GM21737 (cell line): ENCODE measurements around the gene RBM6.
"Not testable (repeated sequence)": the region's sequence is repeated elsewhere in the genome, so short reads cannot be mapped to it uniquely, and the experiment has no call there.

Experiments
- ATAC-seq: cut with Tn5 transposase; IDR thresholded peaks from one replicate; pipeline ENCODE4 v1.9.1; 2021; ENCODE audit warnings: mild to moderate bottlenecking, moderate library complexity; ENCODE audit not compliant: unreplicated experiment

Gene RBM6

DNA sequence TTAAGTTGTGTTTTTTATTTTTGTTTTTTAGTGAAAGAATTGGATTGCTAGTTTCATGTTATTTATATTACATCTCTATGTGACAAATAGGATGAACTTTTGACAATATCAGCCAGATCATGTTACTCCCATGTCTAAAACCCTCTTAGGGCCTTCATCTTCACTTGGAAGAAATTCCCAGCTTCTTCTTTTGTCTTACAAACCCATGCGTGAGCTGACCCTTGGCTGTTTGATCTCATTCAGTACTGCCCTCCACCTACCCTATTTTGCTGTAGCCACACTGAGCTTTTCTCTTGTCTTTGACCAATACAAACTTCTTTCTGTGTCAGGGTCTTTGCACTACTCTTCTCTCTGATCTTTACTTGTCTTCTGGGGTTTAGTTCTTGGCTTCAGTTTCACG is 37.0 kb downstream of the RBM6 start:
- ATAC-seq = no peak

DNA sequence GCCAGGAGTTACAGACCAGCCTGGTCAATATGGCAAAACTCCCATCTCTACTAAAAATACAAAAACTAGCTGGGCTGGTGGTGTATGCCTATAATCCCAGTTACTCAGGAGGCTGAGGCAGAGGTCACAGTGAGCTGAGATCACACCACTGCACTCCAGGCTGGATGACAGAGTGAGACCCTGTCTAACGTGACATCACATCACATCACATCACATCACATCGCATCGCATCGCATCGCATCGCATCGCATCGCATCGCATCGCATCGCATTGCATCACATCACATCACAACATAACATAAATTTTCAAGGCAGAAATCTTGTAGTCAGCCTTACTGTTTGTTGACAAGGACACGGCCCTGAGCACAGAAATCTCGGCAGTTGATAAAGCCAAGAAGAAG is 44.4 kb downstream of the RBM6 start:
- no peak for ATAC-seq

DNA sequence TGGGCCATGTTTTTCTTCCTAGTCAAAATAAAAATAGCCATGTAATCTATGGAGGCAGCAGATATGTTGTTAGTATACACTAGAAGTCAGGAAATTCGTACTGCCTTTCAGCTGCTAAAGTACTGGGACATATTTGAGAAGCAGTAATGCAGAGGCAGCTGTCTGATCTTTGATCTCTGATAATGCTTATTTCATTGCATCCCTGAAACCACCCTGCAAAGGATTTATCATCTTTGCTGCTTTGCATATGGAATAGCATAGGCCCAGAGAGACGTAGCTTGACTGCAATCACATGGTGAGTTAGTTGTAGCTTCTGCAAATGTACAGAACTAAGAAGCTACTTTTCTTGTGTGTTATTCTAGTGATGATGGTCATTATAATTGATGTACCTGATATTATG is 52.4 kb downstream of the RBM6 start:
- no peak for ATAC-seq

DNA sequence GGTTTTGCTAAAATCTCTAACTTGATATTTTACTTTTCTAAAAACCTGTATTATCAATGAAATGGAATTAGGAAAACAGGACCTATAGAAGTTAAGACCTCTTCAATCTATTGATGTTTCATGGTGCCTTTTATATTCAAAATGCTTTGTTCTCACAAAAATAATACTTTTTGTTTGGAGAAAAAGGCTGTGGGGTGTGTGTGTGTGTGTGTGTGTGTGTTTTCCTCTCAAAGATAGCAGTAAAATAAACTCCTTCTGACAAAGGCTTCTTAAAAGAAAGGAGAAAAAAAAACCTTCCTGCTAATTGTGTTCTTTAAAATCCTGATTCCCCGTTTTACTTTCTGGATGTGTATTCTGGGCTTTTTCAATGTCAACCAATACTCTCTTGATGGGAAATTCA is 54.5 kb downstream of the RBM6 start:
- ATAC-seq = no peak

DNA sequence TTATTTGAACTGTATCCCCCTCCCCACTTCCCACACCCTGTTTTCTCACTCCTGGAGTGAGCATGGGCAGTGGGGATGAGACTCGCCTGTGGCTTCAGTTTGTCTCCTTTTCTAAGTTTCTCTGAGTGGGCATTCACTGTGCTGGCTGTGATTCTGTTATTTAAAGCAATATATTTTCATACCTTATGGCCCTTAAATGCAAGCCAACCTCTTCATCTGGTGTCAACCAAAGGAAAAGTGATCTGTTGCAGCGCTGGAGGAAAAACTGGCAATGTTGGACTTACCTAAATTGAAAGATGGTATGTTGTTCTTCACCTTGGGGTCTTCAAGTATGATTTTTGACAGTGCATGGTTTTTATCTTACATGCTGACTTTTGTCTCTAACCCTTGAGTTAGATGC is 56.1 kb downstream of the RBM6 start:
- no peak for ATAC-seq

DNA sequence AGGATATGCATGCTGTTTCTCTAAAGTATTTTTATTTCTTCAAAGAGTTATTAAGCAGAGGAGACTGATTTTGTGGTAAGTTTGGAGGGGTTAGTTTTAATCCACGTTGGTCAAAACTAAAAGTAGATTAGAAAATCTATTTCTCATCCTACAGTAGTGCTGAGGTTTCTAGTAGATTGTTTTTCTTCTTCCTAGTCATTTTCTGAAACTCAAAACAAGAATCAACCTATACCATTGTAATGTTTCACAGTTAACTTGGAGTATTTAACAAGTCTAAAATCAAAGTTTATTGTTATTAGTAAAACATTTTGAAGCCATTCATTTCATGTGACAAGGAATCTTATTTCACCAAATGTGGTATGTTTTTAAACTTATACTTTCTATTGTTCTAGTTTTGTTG is 57.9 kb downstream of the RBM6 start:
- ATAC-seq = no peak

DNA sequence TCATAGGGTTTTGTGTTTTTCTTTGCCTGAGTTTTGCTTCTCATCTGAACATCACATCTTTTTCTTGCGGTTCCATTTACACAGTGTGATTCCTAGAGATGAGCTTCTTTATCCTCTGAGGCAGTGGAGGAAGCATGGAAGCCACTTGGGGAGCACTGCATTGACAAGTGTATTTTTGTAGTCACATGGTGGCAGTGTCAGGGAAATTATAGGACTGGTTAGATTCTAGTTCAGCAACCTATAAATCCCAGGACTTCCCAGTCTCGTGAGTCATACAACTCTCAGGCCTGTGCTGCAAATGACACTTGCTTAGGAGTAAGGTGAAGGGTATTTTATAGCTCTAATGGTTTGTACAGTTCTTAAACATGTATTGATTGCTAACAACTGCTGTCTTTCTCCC is 58.4 kb downstream of the RBM6 start:
- no peak for ATAC-seq

DNA sequence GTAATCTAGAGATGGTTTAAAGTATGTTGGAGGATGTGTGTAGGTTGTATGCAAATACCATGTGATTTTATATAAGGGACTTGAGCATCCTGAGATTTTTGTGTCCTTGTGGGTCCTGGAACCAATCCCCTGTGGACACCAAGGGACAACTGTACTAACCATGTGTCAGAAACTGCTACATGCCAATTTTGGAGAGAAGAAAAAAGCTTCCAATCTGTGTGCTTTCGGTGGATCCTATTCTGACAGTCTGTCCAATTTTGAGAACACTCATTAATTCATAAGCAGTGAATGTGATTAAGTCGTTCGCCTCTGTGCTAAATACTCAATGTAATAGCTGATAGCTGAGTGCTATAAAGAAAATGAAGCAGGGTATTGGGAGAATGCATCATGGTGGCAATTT is 61.6 kb downstream of the RBM6 start:
- ATAC-seq = no peak

DNA sequence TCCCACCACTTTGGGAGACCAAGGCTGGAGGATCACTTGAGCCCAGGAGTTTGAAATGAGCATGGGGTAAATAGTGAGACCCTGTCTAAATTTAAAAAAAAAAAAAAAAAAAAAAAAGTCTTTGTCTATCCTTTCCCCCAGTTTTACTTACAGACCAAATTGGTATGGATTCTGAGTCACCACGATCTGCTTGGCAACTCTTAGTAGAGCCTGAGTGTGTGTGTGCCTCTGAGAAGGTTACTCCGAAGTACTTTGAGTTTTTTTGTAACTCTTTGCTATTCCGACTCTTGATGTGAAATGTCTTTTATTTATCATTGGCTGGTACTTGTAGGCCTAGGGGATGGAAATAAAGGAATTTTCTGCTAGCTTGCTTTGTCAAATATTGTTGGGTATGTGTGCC is 63.3 kb downstream of the RBM6 start:
- no peak for ATAC-seq

DNA sequence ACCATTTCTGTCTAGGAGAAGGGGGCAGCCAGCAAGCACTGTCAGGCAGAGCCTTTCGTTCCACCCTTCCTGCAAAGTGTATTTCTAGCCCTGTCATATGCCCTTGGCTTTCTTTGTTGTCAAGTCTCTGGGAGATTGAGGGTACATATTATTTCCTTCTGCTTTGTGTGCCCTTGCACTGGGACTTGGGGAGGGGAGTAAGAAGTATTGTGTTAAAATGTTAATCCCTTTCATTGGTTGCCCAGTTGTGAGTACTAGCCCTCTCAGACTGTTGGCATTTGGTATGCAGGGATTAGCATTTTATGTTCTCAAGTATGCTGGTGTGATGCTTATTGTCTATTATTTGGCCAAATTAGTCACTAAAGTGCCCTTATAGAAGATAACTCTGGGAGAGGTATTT is 63.9 kb downstream of the RBM6 start:
- ATAC-seq = no peak

DNA sequence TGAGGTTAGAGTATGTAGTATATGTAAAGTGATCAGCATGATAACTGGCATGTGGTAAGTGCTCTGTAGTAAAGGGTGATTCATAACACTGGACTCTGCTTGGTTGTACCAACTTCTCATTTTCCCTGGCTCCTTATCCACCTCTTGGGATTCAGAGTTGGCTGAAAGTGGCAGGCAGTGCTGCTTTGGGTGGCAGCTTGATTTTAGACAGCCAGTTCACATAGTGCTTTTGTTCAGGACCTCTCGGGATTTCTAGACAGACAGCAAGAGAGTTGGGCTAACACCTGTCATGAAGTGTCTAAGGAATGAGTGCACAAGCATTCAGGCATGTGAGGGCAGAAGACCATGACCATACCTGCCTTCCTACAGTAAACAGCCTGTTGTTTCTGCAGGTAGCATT is 69.0 kb downstream of the RBM6 start:
- no peak for ATAC-seq

DNA sequence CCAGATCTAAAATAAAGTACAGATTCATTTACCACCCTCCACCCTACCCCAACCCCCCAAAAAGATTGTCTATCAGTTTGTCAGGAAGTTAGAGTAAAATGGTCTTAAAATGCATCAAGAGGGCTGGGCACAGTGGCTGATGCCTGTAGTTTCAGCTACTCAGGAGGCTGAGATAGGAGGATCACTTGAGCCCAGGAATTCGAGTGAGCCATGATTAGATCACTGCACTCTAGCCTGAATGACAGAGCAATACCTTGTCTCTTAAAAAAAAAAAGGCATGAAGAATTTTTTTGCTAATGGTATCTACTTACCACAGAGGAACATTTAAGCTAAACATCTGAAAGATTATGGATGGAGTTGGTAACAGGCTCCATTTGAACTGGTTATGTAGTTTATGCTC is 71.0 kb downstream of the RBM6 start:
- ATAC-seq = no peak

DNA sequence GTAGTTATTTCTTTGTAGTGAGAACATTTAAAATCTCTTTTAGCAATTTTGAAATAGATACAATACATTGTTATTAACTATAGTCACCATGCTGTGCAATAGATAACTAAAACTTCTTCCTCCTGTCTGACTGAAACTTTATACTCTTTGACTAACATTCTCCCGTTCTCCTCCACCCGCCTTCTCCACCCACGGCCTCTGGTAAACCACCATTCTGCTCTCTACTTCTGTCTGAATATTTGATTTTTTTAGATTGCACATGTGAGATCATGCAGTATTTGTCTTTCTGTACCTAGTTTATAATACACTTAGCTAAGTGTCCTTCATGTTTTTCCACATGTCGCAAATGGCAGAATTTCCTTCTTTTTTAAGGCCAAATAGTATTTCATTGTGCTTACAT is 76.0 kb downstream of the RBM6 start:
- no peak for ATAC-seq

DNA sequence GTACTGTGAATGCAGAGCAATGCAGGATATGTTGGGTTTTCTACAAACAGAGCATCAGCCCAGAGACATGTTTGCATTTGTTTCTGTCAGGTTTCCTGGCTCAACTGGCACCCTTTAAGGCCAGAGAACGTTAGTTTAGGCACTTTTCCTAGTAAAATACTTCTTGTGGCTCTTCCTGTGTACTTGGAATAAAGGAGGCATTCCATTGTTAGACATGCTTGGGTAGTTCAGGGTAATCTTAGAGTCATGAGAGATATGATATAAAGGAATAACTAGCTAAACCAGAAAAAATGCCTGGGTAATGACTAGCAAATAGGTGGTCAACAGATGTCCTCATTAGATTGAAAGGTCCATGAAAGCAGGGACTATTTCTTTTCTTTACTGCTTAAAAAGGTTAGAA is 88.4 kb downstream of the RBM6 start:
- no peak for ATAC-seq

DNA sequence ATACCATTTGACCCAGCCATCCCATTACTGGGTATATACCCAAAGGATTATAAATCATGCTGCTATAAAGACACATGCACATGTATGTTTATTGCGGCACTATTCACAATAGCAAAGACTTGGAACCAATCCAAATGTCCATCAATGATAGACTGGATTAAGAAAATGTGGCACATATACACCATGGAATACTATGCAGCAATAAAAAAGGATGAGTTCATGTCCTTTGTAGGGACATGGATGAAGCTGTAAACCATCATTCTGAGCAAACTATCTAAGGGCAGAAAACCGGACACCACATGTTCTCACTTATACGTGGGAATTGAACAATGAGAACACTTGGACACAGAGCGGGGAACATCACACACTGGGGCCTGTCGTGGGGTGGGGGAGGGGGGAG is 91.3 kb downstream of the RBM6 start:
- ATAC-seq = not testable (repeated sequence)

DNA sequence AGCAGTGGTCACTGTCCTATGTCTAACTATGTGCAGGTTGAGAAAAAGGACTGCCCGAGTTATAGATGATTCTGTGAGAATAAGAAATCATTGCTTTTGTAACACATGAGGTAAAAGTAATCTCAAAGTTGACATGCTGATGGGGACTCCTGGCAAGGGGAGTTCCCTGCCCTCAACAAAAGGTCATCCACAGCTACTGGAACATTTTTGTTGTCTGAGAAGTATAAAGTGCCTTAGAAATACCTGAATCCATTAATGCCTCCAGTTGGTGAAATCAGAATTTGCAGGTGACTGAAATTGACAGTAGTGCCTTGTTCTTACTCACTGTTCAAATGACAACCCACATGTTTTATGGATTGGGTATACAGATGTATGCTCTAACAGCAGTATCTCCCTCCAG is 105.0 kb downstream of the RBM6 start:
- ATAC-seq = no peak

DNA sequence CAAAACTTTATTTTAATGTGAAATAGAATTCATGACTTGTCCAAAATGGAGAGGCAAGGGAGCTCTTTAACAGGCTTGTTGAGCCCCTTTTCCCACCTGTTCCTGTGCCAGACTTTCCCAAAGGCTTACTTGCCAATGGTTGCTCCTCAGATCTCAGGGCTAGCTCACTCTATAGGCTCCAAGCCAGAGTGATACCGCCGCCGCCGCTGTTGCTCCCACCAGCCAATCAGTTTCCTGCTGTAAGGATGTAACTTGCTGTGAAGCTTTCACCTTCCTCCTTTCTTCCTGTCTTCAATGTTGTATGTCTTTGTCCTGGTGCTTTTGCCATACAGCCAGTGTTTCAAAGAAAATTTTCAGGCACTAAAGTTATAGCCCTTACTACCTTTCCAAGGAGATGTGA is 107.5 kb downstream of the RBM6 start:
- no peak for ATAC-seq

DNA sequence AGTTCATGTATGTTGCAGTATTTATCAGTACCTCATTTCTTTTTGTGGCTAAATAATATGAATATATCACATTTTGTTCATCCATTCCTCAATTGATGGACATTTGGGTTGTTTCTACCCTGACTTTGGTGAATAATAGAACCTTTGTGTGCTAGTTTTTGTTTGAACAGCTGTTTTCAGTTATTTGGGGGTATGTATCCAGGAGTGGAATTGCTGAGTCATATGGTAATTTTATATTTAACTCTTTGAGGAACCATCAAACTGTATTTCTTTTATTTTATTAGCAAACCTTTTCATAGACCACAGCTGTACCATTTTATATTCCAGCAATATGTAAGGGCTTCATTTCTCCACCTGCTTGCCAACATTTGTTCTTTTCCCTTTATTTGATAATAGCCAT is 110.4 kb downstream of the RBM6 start:
- ATAC-seq = no peak

DNA sequence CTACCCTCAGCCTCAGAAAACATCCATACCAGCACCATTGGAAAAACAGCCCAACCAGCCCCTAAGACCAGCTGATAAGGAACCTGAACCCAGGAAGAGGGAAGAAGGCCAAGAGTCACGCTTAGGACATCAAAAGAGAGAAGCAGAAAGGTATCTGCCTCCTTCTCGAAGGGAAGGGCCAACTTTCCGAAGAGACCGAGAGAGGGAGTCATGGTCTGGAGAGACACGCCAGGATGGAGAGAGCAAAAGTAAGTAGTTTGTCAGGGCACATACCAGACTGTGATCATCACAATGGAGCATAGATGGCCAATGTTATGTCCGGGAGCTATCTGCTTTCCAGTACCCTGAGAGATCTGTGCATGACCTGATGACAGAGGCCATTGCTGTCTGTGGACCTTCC is 117.8 kb downstream of the RBM6 start:
- no peak for ATAC-seq

DNA sequence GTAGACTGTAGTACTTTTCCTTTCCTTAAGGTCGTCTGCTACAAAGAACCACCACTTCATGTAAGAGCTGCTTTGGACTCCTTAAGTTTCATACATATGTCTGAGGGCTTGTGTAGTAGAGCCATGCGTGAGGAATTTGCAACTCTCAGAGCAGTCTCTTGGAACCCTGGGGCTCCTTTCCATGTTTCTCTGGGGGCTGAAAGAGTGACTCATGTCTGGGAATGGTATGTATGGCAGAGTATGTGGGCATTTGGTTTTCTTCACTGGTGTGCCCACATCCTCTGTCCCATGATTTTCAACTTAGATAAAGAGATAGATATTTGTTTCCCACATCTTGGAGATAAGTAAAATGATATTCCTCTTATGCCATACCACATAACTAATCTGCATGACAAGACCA is 128.2 kb downstream of the RBM6 start:
- ATAC-seq = no peak

DNA sequence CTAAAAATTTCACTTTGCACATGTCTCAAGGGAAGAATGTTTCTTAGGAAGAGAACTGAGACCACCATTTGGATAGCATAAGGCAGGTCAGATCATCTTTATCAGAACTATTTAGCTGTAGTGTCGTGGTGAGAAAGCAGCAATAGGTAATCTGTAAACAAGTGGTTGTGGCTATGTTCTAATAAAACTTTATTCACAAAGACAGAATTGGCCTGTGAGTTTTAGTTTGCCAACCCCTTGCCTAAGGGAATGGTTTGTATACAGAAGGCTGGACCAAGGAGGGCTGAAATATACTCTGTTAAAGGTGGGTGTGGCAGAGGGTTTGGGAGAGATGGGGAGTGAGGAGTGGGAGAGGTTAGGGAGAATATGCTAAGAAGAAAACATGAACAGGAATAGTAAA is 138.1 kb downstream of the RBM6 start:
- ATAC-seq = no peak

DNA sequence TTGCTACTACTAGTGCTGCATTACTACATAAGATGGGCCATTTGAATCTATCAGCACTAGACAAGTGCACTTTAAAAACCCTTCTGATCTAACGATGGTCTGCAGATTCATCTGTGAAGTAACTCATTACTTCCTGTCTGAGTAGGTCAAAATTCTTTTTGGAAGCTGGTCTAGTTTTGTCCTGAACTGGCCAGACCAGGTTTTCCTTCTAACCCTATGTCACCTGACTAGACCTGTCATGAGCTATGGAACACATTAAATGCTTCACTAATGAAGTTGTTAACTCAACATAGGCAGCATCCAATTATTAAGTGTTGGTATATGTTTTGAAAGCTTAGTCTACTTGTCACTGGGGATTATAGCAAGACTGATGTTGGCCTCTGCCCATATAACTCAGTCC is 138.7 kb downstream of the RBM6 start:
- ATAC-seq = no peak

DNA sequence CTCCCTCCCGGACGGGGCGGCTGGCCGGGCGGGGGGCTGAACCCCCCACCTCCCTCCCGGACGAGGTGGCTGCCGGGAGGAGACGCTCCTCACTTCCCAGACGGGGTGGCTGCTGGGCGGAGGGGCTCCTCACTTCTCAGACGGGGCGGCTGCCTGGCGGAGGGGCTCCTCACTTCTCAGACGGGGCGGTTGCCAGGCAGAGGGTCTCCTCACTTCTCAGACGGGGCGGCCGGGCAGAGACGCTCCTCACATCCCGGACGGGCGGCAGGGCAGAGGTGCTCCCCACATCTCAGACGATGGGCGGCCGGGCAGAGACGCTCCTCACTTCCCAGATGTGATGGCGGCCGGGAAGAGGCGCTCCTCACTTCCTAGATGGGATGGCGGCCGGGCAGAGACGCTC is 145.0 kb downstream of the RBM6 start:
- ATAC-seq = not testable (repeated sequence)
